GM21515 (cell line): ENCODE measurements around the gene SRPK3.
"Not testable (repeated sequence)": the region's sequence is repeated elsewhere in the genome, so short reads cannot be mapped to it uniquely, and the experiment has no call there.

Experiments
- ATAC-seq: cut with Tn5 transposase; IDR thresholded peaks from one replicate; pipeline ENCODE4 v1.9.1; 2021; ENCODE audit not compliant: unreplicated experiment

Gene SRPK3, protein sequence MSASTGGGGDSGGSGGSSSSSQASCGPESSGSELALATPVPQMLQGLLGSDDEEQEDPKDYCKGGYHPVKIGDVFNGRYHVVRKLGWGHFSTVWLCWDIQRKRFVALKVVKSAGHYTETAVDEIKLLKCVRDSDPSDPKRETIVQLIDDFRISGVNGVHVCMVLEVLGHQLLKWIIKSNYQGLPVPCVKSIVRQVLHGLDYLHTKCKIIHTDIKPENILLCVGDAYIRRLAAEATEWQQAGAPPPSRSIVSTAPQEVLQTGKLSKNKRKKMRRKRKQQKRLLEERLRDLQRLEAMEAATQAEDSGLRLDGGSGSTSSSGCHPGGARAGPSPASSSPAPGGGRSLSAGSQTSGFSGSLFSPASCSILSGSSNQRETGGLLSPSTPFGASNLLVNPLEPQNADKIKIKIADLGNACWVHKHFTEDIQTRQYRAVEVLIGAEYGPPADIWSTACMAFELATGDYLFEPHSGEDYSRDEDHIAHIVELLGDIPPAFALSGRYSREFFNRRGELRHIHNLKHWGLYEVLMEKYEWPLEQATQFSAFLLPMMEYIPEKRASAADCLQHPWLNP

DNA sequence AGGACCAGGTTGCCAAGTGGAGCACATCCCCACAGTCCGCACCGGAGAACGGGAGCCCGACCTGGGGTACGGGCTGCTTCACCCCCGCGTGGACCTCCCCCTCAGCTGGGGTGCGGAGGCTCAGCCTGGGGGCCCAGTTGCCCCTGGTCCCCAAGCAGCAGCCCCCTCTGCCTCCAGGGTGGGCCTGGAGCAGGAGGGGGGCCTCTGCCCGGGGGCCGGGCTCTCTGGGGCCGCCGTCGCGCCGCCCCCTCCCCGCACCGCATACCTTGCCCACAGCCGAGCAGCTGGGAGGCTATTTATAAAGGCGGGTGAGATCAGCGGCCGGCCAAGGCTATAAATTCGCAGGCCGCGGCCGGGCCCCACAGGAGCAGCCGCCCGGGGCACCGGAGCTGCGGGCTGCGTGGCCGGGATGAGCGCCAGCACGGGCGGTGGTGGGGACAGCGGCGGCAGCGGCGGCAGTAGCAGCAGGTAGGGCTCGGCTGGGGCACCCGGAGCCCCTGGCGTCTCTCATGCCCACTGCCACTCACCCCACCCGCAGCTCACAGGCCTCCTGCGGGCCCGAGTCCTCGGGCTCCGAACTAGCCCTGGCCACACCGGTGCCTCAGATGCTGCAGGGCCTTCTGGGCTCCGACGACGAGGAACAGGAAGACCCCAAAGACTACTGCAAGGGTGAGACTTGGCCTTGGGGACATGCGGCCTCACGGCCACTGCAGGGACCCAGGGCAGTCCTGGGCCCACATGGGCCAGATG is at the start of gene SRPK3:
Gene SRPK3 (plus strand): TSS at position 364 of the 750 bp plus-strand sequence. CDS start 46 bp downstream, at position 410.
- ATAC-seq: no peak

DNA sequence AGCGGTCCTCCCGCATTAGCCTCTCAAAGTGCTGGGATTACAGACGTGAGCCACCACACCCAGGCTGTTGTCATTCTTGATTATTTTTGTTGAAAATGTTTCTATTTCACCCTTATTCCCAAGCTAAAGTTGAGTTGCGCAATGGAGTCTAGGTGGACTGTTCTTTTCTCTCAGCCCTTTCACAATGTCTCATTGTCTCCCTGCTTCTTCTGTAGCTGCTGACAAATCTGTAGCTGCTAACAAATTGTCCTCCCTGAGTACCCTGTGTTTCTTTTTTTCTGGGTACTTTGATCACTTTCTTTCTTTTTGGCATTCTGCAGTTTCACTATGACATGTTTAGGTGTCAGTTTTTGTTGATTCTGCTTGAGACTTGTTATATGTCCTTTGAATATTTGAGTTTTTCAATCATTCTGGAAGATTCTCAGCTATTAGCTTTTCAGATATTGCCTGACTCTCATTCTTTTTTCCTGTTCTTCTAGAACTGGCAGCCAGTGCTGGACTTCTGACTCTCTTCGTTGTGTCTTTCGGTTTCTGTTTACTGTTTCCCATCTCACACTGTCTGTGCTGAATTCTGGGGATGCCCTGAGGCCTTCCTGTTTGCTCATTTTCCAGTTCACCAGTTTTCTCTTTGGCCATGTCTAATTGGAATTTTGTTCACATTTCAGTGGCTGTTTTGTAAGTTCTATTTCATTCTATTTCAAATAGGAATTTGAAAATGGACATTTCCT is 49.6 kb upstream of the SRPK3 start:
- no peak for ATAC-seq

DNA sequence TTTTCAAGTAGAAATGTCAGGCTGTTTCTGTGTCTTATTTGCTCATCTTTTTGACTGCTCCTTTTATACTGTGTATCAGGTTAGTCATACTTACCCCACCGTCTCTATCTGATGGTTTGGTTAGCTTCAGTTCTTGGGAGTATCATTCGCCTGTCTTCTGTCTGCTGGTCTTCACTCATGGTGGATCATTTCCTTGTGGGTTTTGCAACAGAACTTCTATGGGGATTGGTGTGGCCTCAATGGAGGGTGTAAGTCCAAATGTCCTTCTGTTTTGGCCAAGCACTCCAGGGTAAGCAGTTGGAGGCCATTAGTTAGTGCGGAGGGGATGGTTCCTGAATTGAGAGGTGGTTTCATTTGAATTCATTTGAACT is 49.0 kb upstream of the SRPK3 start:
- ATAC-seq: no peak

DNA sequence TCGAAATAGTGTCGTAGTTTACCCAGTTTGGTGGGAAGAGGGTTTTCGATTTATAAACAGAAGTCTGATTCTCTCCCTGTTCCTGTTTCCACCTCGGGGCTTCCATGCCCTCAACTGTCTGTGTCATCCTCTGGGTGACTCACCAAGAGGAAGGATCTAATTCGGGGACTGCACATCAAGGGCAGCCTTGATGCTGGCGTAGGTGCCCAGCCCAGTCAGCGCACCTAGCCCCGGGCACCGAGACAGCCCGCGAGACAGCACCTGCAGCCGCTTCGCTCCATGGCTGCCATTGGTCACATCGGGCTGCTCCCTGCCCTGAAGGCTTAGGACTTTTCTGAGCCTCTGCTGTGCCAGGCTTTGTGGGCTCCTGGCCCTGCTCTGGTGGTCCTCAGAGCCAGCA is 48.4 kb upstream of the SRPK3 start:
- no peak for ATAC-seq

DNA sequence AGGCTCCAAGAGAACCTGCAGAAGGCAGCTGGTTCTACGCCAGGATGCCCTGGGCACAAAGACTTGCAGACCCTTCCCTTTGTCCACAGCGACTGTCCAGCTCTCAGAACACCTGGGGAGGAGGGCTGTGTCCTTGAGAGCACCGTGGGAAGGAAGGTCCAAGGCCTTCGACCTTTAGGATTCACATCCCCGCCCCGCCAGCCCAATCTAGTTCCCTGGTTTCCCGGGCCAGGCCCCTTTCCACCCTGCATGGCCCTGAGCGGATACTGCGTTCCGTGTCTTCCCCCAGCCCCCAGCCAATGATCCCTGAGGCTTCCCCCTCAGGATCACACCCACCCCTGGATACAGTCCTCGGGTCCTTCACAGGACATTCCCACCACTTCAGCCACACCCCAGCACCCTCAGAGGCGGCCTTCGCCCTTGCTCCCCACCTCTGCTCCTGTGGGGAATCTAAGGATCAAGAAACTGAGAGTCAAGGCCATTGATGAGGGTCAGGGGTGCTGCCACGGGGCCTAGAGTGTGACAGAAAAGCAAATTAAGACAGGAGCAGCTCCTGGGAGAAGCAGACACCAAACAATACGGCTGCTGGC is 47.1 kb upstream of the SRPK3 start:
- no peak for ATAC-seq

DNA sequence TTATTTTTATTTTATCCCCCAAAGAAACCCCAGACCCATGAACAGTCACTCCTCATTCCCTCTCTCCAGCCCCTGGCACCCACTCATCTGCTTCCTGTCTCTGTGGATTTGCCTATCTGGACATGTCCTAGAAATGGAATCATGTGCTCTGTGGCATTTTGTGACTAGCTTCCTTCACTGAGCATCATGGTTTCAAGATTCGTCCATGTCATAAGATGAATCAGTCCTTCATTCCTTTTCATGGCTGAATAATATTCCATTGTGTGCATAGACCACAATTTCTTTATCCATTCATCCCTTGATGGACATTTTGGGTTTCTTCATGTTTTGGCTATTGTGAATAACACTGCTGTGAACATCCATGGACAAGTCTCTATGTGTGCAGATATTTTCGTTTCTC is 46.0 kb upstream of the SRPK3 start:
- no peak for ATAC-seq

DNA sequence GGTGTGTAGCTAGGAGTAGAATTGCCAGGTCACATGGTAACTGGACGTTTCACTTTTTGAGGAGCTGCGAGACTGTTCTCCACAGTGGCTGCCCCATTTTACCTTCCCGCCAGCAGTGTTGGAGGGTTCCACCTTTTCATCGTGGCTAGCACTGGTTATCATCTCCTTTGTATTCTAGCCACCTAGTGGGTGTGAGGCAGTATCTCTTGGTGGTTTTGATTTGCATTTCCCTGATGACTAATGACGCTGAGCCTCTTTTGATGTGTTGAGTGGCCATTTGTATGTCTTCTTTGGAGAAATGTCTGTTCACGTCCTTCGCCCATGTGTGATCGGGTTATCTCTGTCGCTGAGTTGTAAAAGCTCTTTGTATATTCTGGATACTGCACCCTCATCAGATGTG is 45.6 kb upstream of the SRPK3 start:
- no peak for ATAC-seq

DNA sequence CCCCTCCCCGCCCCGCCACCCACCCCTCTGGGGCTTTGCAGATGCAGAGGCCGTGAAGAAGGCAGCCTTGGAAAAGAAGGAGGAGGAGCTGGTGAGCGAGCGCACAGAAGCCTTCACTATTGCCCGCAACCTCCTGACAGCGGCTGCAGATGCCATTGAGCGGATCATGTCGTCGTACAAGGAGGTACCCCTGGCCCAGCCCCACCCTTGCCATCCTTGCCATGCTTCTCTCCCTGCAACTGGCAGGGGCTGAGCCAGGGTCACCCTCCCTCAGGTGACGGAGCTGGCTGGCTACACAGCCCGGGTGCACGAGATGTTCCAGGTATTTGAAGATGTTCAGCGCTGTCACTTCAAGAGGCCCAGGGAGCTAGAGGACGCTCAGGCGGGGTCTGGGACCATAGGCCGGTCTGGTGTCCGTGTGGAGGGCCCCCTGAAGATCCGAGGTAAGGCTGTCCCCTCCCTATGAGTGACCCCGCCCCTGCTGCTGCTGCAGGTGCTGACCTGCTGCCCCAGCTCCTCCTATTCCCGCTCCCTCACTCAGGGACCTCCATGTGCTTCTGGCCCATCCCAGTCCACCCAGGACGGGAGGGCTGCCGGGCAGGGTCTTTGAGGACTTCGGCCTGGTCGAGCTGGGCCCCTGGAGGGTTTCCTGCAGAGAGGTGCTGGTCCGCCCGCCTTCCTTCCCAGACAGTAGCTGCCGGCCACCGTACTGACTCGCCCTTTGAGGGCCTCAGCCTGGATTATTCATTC is 44.6 kb upstream of the SRPK3 start:
- no peak for ATAC-seq

DNA sequence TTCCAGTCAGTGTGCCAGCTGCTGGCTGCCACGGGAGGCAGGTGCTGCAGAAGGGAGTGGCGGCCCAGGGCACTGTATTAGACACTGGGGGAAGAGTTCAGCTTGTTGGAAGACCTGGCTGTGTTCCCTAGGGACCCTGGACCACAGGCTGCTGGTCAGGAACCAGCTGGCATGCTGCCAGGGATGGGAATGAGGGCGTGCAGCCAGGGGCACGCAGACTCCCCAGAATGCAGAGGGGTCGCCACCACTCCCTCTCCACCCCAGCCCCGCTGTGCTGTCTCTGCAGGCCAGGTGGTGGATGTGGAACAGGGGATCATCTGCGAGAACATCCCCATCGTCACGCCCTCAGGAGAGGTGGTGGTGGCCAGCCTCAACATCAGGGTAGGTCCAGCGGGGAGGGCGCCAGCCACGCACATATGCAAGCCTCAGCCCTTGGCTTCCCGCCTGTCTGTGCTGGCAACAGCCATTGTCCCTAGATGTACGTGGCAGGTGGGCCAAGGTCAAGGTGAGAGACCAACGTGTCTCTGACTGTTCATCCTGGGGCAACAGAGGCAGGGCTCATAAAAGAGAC is 43.9 kb upstream of the SRPK3 start:
- no peak for ATAC-seq

DNA sequence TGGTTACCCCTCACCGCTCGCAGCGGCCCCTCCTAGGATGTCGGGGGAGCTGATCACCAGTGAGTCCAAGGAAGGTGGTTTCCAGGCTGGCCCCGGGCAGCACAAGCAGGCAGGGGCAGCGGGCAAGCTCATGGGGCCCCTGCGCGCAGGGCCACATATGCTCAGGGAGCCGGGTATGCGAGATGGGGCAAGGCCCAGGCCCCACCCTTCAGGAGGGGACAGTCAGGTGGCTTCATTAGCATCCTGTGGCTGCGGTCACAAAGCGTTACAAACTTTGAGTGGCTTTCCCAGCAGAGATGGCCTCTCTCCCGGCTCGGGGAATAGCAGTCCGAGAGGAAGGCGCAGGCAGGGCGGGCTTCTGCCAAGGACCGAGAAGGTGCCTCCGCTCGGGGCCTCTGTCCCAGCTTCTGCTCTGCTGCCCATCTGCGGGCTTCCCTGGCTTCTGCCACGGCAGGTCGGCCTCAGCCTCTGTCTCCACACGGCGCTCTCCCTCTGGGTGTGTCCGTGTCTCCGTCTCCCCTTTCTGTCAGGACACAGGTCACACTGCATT is 42.7 kb upstream of the SRPK3 start:
- ATAC-seq: no peak

DNA sequence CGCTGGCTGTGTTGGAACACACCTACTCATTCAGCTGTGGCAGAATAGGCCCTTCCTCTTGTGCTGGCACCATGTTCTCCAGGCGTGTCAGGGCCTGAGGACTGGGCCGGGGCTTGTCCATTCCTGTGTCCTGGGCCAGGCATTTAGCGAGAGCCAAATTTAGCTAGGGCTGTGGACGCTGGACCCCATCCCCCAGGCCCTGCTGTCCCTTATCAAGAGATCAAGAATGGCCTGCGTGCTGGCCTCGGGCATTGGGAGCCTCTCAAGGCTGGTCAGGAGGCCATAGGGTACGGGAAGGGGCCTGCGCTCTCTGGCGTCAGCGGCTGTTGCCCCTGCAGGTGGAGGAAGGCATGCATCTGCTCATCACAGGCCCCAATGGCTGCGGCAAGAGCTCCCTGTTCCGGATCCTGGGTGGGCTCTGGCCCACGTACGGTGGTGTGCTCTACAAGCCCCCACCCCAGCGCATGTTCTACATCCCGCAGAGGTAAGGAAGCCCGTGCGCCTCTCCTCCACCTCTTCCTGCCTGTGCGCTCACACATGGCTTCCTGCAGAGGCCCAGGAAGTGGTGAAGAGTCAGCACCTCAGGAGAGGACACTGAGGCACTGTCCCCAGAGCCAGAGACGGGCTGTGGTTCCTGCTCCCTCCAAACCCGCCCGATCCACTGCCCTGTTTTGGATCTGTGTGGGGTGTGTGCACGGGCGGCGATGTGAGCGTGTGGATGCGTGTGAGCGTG is 40.9 kb upstream of the SRPK3 start:
- no peak for ATAC-seq

DNA sequence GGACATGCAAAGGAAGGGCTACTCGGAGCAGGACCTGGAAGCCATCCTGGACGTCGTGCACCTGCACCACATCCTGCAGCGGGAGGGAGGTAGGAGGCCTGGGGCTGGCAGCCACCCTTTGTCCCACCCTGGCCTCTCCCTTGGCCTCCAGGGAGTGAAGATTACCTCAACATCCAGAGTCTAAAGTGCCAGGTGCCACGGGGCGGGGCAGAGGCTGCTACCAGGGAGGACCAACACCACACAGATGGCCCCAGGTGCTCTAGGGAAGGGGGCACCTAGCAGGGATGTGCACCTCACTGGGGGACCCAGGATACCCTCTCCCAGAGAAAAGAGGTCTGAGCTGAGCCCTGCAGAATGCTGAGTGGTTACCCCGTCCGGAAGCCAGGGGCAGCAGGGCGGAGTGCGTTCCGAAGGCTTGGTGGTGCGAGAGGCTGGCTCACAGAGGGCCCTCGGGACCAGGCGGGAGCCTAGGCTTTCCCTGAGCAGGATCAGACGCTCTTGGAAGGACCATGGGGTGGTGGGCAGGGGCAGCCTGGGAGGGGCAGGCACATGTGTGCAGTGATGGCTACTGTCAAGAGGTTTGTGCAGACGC is 40.1 kb upstream of the SRPK3 start:
- no peak for ATAC-seq

DNA sequence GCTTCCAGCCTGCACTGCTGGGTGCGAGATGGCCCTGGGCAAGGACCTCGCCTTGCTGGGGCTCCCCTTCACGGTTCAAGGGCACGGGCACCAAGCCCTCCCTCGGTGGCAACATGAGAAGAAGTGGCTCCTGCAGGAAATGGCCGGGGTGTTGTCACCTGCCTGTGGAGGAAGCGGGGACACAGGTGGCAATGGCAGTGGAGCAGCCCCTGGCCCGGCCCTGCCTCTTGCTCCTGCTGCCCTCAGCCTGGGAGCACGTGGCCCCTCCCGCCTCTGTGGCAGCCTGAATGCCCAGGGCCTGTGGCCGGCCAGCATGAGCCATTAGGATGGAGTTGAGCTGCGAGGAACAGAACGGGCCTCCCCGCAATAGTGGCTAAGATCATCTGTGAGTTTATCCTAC is 39.4 kb upstream of the SRPK3 start:
- no peak for ATAC-seq

DNA sequence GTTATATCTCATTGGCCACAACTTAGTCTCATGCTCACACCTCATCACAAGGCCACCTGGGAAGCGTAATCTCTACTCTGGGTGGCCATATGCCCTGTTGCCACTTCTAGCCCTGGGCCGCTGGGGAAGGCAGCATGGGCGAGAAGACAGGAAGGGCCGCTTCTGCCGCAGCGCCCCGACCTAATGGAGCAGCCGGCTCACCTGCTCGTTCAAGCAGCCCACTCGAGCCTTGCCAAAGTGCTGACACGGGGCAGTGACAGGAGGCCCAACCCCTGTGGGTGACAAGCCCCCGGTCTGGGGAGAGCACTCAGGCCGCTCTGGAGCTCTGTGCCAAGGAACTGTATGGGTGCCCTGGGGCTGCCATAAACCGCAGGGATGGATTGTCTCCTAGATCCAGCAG is 38.7 kb upstream of the SRPK3 start:
- not testable (repeated sequence) for ATAC-seq

DNA sequence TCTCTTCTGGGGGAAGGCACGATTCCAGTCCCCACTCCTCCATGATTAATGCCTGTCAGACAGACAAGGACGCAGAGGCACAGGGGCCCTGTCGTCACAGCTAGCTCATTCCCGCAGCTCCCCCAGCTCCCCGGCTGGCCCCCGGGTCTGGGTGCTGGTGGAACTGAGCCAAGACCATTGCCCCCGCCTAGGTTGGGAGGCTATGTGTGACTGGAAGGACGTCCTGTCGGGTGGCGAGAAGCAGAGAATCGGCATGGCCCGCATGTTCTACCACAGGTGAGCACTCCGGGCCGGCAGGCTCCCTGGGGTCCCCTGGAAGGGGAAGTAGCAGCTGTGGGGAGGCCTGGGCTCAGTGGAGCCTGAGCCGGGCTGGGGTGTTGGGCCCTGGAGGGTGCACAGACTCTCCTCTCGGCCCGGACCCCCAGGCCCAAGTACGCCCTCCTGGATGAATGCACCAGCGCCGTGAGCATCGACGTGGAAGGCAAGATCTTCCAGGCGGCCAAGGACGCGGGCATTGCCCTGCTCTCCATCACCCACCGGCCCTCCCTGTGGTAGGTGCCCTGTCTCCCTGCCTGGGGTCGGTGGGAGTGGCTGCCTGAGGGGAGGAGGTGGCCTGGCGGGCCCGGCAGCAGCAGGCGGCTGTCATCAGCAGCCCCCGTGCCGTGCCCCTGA is 37.9 kb upstream of the SRPK3 start:
- ATAC-seq: not testable (repeated sequence)

DNA sequence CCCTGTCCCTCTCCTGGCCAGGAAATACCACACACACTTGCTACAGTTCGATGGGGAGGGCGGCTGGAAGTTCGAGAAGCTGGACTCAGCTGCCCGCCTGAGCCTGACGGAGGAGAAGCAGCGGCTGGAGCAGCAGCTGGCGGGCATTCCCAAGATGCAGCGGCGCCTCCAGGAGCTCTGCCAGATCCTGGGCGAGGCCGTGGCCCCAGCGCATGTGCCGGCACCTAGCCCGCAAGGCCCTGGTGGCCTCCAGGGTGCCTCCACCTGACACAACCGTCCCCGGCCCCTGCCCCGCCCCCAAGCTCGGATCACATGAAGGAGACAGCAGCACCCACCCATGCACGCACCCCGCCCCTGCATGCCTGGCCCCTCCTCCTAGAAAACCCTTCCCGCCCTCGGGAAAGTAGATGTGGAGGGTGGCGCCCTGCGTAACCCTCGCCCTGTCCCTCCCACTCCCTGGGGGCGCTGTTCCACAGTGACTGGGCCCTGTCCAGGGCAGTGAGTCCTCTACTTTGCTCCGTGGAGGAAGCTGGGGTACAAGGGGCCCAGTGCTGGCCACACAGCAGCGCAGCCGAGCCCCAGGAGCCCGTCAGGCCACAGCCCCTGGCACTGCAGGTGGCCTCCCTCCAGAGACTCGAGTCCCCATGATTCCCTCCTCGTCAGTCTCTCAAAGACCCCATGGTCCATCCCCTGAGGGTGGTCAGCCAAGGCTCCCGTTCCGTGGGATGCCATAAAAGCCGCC is 37.2 kb upstream of the SRPK3 start:
- not testable (repeated sequence) for ATAC-seq
